ENCODE measurements around the gene TRIM62. TPM values are rescaled to one million over a fixed set of nuclear protein-coding genes. Genes with fewer than 3 reads are reported as not detected.

The TRIM62 gene
- total RNA-seq, 4 donors from 2014 or later: 6.0 to 9.9 (median 6.9) TPM

GRCh38 chr1:33180911-33181890 is 642 bp downstream of the TRIM62 start:
- Histone ChIP-seq H3K27me3 (no peaks in the 10 kb centered on the region), H3K9me3 (no peaks in the 10 kb centered on the region), H3K27ac (peak overlapping the region; percentile 45 to 58 (median 55)), H3K4me3 (replicated peaks in 1 of 3) (peak overlapping the region; percentile 36 to 65 (median 42)), H3K4me1 (peaks cover 13 to 18% of the 10 kb centered on the region in 2 donors), H3K36me3 (no peaks in the 10 kb centered on the region)
- TF ChIP-seq, protein P1, sequence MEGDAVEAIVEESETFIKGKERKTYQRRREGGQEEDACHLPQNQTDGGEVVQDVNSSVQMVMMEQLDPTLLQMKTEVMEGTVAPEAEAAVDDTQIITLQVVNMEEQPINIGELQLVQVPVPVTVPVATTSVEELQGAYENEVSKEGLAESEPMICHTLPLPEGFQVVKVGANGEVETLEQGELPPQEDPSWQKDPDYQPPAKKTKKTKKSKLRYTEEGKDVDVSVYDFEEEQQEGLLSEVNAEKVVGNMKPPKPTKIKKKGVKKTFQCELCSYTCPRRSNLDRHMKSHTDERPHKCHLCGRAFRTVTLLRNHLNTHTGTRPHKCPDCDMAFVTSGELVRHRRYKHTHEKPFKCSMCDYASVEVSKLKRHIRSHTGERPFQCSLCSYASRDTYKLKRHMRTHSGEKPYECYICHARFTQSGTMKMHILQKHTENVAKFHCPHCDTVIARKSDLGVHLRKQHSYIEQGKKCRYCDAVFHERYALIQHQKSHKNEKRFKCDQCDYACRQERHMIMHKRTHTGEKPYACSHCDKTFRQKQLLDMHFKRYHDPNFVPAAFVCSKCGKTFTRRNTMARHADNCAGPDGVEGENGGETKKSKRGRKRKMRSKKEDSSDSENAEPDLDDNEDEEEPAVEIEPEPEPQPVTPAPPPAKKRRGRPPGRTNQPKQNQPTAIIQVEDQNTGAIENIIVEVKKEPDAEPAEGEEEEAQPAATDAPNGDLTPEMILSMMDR (IDR thresholded peaks at IDR 0.05): no peak
- TF ChIP-seq POLR2A (IDR thresholded peaks at IDR 0.05): peak in 1 of 2 donors; percentile 58
- intact Hi-C loops (cut with DNase I): no loop called here
- 0 to 2% methylated on average over 23 to 38 of the region's 90 CpGs for WGBS, 2 donors
- peak; percentile 55 to 94 for DNase-seq

DNA sequence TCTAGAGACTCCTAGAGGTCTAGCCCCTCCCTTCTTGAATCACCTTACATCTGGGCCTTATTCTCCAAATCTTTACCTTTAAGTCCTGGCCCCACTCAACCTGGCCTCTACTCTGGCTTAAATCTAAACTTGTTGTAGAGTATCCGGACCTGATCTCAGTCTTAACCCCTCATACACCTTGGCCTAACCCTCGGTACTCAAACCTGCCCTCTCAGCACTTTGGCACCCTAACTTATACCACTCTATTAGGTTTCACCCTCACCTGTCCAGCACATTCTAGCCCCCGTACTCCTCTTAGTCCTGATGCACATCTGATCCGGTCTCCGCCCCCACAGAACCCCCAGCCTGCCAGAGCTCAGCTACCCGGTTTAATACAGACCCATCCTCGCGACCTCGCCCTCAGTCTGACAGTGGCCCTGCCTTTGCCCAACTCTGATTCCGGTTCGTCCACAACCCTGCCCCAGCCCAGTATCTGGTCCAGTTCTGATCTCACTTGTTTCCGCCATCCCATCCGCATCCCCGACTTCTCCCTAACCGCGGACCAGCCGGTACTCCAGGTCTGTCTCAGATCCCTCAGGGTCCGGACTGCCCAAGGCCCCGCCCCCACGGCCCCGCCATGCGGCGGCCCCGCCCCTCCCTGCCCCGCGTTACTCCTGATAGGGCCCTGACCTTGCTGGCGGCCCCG is 1.5 kb downstream of the TRIM62 start:
- Histone ChIP-seq H3K27me3 (no peaks in the 10 kb centered on the region), H3K27ac (no peak overlapping the region), H3K4me1 (peaks cover 13 to 18% of the 10 kb centered on the region in 2 donors), H3K9me3 (no peaks in the 10 kb centered on the region), H3K36me3 (no peaks in the 10 kb centered on the region), H3K4me3 (replicated peaks in 1 of 3) (peak overlapping the region in 1 of 3 donors; percentile 65)
- DNase-seq: peak in 1 of 2 donors; percentile 95
- WGBS, 2 donors: 19 to 21% methylated on average over 24 to 28 of the region's 28 CpGs
- intact Hi-C loops (cut with DNase I): no loop called here
- TF ChIP-seq, protein P1 (IDR thresholded peaks at IDR 0.05): no peak
- no peak for TF ChIP-seq POLR2A (IDR thresholded peaks at IDR 0.05)

GRCh38 chr1:33178836-33179439 is 2.9 kb downstream of the TRIM62 start:
- peaks cover 13 to 18% of the 10 kb centered on the region in 2 donors for H3K4me1 ChIP-seq
- no peaks in the 10 kb centered on the region for H3K36me3 ChIP-seq
- intact Hi-C loops (cut with DNase I): no loop called here
- H3K9me3 ChIP-seq: no peaks in the 10 kb centered on the region
- H3K27me3 ChIP-seq: no peaks in the 10 kb centered on the region
- TF ChIP-seq, protein P1 (IDR thresholded peaks at IDR 0.05): no peak
- TF ChIP-seq POLR2A (IDR thresholded peaks at IDR 0.05): no peak
- 85 to 100% methylated on average over 2 of the region's 4 CpGs for WGBS, 2 donors
- H3K4me3 ChIP-seq (replicated peaks in 1 of 3): no peak overlapping the region
- no peak for DNase-seq
- no peak overlapping the region for H3K27ac ChIP-seq

- intact Hi-C loops (cut with DNase I): no loop called here
- H3K4me1 ChIP-seq: peaks cover 13 to 18% of the 10 kb centered on the region in 2 donors
- no peaks in the 10 kb centered on the region for H3K9me3 ChIP-seq
- H3K36me3 ChIP-seq: no peaks in the 10 kb centered on the region
- no peak overlapping the region for H3K4me3 ChIP-seq (replicated peaks in 1 of 3)
- 84 to 88% methylated on average over 3 of the region's 3 CpGs for WGBS, 2 donors
- H3K27ac ChIP-seq: no peak overlapping the region
- no peak for TF ChIP-seq POLR2A (IDR thresholded peaks at IDR 0.05)
- TF ChIP-seq, protein P1 (IDR thresholded peaks at IDR 0.05): no peak
- DNase-seq: no peak
- H3K27me3 ChIP-seq: no peaks in the 10 kb centered on the region
These were observed 3.8 kb downstream of the TRIM62 start for GRCh38 chr1:33177996-33178540.
